Glomerular visceral epithelial cell (primary cell): ENCODE results near the gene OPN1SW.

Source experiments
- DNase-seq: peaks from one replicate; pipeline ENCODE4 v3.0.0-alpha.2; 2016; ENCODE audit errors: extremely low spot score

OPN1SW gene

DNA sequence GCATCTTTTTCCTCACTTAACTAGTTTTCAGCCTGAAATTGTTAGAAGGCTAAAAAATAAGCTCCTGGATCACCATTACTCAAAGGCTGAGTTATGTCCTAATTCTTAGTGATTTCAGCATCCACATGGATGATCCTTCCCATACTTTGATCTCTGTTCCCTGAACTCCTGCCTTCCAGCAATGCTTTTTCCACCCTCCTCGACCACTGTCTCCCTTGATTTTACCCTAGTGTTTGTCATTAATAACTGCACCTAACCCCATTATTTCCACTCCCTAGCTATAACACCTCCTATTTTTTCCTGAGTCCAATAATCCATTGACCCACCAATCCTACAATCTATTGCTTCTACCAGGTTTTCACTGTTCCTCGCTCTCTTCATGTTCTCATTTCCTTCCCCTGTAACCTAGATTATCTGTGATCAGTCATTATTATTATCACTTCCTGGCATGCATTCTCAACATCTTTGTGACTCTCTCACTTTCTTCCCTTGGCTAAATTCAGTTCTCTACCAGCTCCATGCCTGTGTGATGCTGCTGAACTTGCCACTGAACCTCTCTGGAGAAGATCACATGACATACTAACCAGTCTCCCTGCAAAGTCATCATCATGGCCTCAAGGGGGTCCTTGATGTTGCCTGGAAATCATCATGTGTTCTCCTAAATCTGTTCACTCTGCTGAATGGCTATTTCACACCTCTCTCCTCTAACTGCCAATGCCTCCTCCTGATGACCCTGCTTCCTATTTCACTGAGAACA is 42.9 kb downstream of the OPN1SW start:
- DNase-seq = no peak

GRCh38 chr7:128731184-128731583 is 44.4 kb downstream of the OPN1SW start:
- DNase-seq = no peak

GRCh38 chr7:128729494-128729893 is 46.1 kb downstream of the OPN1SW start:
- peak; percentile 68 for DNase-seq

DNA sequence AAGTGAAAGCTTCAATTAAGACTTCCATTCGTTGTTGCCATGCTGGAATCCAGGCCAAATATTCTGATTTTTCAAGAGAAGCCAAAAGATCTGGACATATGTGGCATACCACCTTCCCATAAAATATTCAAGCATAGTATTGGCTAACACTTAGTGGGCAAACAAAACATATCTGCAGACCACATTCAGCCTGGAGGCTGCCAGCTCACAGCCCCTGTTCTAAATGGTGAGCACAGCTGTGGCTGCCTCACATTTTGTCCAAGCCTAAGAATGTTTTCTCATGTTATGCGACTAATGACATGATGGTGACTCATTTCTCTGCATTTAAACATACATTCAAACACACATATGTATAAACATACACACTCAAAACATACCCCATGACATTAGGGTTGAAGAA is 47.0 kb downstream of the OPN1SW start:
- peak; percentile 39 for DNase-seq

GRCh38 chr7:128727239-128727638 is 48.4 kb downstream of the OPN1SW start:
- no peak for DNase-seq

DNA sequence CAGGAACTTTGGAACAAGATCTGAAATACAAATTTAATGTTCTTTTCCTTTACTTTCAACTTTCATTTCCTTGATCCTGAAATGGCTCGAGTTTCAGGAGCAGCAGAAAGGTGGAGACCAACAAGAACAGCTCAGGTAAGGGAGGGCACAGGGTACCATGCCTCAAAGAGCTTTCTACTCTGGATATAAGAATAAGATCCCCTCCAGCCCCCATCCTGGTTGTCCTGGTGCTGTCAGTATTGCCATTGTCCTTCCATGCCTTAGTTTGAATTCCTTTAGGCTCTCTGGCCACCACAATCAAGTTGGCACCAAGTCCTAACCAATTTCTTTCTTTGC is 48.9 kb downstream of the OPN1SW start:
- no peak for DNase-seq

DNA sequence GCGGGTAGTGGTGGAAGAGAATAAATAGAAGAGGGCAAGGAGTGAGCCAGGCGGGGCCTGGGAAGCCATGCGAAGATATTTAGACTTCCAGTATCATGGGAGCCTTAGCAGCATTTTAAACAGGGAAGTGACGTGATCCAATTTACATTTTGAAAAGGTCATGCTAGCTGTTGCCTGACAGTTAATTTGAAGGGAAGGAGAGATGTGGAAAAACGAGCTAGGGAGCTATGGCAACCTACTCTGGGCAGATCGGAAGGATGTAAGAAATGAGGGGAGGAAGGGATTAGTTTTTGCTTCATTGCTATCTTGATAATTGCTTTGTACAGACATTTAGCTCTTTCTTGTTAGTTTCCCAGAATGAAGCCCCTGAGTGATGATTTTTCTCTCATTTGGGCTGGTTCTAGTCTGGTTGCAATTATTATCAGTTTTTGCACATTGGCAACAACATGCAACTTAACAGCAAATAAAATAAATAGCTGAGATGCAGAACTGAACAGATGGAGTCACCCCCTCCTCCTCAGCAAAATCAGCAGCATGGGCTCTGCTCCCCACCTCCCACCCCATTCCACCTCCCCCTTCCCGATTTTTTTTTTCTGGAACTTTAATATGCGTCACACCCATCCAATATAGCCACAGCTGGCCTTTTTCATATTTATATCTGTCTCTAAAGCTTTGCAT is 49.4 kb downstream of the OPN1SW start:
- no peak for DNase-seq

- no peak for DNase-seq
These were observed 50.1 kb downstream of the OPN1SW start for GRCh38 chr7:128725531-128725930.

DNA sequence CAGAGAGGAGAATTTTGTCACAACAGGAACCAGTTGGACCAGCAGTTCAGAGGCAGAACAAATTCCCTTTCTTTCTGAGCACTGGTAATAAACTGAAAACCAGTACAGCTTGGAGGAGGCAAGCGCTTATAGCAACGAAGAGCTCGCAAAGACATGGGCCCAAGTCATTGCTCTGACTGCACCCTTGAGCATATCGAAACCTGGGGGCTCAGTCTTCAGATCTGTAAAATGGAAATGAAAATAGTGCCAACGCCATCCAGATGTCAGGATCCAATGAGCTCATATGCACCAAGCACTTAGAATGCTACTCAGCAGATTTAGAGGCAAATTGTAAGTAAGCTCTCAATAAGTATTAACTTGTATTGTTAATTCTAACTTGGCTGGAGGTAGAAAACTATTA is 50.9 kb downstream of the OPN1SW start:
- no peak for DNase-seq
